AG04449 (cell line): ENCODE measurements around the gene MCU.

Experiments used
- CTCF ChIA-PET: fragments of 350-600 bp; formaldehyde crosslinking; extraction: SDS; loops from one replicate; lab custom pipeline; 2021; ENCODE audit warnings: antibody characterized with exemption; lab: Yijun Ruan, JAX
- POLR2A ChIA-PET: fragments of 400-600, 350-600 bp; formaldehyde crosslinking; extraction: SDS; loops from one replicate; lab custom pipeline; 2020; ENCODE audit warnings: antibody characterized with exemption, inconsistent platforms; lab: Yijun Ruan, JAX
- DNase-seq: peaks from one replicate; pipeline ENCODE4 v3.0.0-alpha.2; 2010; ENCODE audit warnings: low read depth, low spot score
- H3K4me3 ChIP-seq: 2 replicates; pipeline ENCODE4 v1.5.1; 2011; ENCODE audit warnings: low read depth, mild to moderate bottlenecking, control low read depth, low read length
- CTCF ChIP-seq: IDR thresholded peaks from one replicate; pipeline ENCODE4 v1.5.1; 2011; ENCODE audit warnings: mild to moderate bottlenecking, moderate library complexity, low read length, control low read depth, inconsistent platforms; ENCODE audit not compliant: insufficient read depth; ENCODE audit errors: missing control alignments

MCU gene

GRCh38 chr10:72729528-72729927 lies 37.6 kb downstream of the MCU start:
- no peak for TF ChIP-seq CTCF
- ChIA-PET POLR2A (interaction anchor here (0.9 kb wide), 1 partner anchor 34 kb away, joined by 4 read pairs; no protein-coding TSS in a partner anchor), CTCF (interaction anchor here (1.0 to 2.0 kb wide), 3 partner anchors 21 to 56 kb away, joined by 3 to 5 read pairs (median 3); no protein-coding TSS in a partner anchor)
- DNase-seq = no peak
- H3K4me3 ChIP-seq = no peak overlapping the region

DNA sequence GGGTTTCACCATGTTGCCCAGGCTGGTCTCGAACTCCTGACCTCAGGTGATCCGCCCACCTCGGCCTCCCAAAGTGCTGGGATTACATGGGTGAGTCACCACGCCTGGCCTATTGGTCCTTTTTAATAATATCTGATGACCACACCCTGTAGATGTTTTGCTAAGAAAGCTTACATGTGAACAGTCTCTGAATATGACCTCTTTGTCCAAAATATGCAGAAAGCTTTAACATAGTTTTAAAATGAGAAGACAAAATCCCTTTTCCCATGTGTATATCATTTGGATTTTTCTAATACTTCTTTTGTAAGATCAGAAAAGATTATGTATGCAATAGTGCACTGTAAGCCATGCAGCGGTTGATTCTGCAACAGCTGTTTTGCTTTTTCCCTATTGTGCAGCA lies 38.5 kb downstream of the MCU start:
- H3K4me3 ChIP-seq = no peak overlapping the region
- no peak for TF ChIP-seq CTCF
- ChIA-PET POLR2A (interaction anchor here (1.0 to 1.1 kb wide), 2 partner anchors 34 to 39 kb away, joined by 3 to 6 read pairs; partner anchors contain the start of gene MCU), CTCF (interaction anchor here (0.8 to 1.4 kb wide), 2 partner anchors 55 to 104 kb away, joined by 3 to 4 read pairs; no protein-coding TSS in a partner anchor)
- DNase-seq = peak; percentile 66

DNA sequence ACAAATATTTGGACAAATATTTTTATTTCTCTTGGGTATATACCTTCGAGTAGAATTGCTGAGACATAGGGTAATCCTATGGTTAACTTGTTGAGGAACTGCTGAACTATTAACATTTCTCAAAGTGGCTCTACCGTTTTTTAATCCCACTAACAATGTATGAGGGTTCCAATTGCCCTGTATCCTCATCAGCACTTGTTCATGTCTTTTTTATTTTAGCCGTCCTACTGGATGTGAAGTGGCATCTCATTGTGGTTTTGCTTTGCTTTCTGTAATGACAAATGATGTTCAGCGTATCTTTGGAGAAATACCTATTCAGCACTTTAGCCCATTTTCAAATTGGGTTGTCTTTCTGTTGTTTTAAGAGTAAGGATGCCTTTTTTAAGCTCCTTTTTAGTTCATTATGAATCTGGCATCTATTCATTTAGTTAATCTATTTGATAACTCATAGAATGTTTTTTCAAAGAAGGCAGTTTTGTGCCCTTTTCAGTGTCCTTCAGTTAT lies 40.0 kb downstream of the MCU start:
- ChIA-PET POLR2A (no interaction called here), CTCF (interaction anchor here (1.4 kb wide), 1 partner anchor 12 kb away, joined by 3 read pairs; no protein-coding TSS in a partner anchor)
- TF ChIP-seq CTCF = no peak
- no peak overlapping the region for H3K4me3 ChIP-seq
- DNase-seq = no peak

GRCh38 chr10:72732521-72732920 lies 40.6 kb downstream of the MCU start:
- H3K4me3 ChIP-seq = no peak overlapping the region
- POLR2A ChIA-PET = no interaction called here
- DNase-seq = no peak
- no peak for TF ChIP-seq CTCF
- CTCF ChIA-PET = interaction anchor here (1.4 kb wide), 1 partner anchor 11 kb away, joined by 3 read pairs; no protein-coding TSS in a partner anchor

DNA sequence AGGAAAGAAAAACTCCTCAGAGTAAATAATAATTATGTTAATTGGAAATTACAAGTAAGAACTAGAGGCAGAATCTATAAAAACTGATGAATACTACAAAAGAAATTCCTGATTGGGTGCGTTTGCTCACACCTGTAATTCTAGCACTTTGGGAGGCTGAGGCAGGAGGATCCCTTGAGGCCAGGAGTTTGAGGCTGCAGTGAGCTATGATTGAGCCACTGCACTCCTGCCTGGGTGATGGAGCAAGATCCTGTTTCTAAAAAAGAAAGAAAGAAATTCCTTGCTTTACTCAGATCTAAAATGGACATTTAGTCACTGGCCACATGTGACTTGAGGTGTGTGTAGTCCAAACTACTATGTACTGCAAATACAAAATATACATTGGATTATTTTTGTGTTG lies 42.0 kb downstream of the MCU start:
- no peak for TF ChIP-seq CTCF
- POLR2A ChIA-PET = no interaction called here
- CTCF ChIA-PET = no interaction called here

DNA sequence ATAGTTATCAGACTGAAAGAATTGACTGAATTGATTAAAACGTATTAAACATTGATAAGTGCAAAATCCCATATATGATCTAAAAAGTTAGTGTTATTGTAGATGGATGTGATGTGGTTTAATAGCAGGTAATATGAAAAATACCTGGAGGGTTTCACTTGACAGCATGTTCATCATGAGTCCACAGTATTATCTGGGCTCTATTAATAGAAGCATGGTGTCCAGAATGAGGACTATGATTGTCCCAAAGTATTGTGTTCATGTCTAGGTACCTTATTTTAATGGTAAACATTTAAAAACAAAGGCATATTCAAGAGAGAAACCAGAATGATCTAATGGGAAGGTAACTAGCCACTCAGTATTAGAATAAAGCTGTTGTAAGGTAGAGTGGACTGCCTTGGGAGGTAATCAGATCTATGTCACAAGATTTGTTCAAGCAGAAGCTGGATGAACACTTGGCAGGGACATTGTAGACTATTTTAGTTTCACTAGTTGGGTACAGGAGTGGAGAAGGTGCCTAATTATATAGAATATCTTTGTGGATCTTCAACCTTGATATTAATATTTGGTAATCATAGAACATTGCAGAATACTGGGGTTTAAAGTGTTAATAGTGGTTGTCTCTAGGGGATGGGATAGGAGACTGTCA lies 43.5 kb downstream of the MCU start:
- DNase-seq = no peak

More for the DNA sequence above, 42.0 kb downstream of the MCU start:
- DNase-seq = no peak
- no peak overlapping the region for H3K4me3 ChIP-seq

More for the DNA sequence above, 43.5 kb downstream of the MCU start:
- ChIA-PET POLR2A (no interaction called here), CTCF (no interaction called here)
- no peak for TF ChIP-seq CTCF
- no peak overlapping the region for H3K4me3 ChIP-seq
